ENCODE data around the gene CRIM1.

GRCh38 chr2:36562240-36562639 lies 206.7 kb downstream of the CRIM1 start:
- no peak for TF ChIP-seq TAF1 (IDR thresholded peaks at IDR 0.05; ENCODE audit: borderline replicate concordance, insufficient read depth, low read length)
- no peak for TF ChIP-seq POLR2AphosphoS5 (IDR thresholded peaks at IDR 0.05; ENCODE audit: low read depth, low read length)
